GM19193 (cell line): ENCODE data around the gene HEYL.

Experiments used
- POLR2A ChIP-seq: IDR thresholded peaks from 4 replicates; pipeline ENCODE4 v1.6.1; 2011; ENCODE audit not compliant: insufficient read depth, insufficient read length; ENCODE audit errors: extremely low read depth

HEYL gene

GRCh38 chr1:39672551-39672947 lies 33.1 kb upstream of the HEYL start:
- no peak for TF ChIP-seq POLR2A

GRCh38 chr1:39671793-39672550 lies 32.5 kb upstream of the HEYL start, which contains the start of gene NT5C1A:
TSS of gene NT5C1A (minus strand) at chr1:39672107. CDS start at chr1:39672038, 69 bp downstream.
- no peak for TF ChIP-seq POLR2A

- no peak for TF ChIP-seq POLR2A
Measured at GRCh38 chr1:39671433-39671792, 32.0 kb upstream of the HEYL start.

GRCh38 chr1:39670689-39671088 lies 31.2 kb upstream of the HEYL start:
- no peak for TF ChIP-seq POLR2A

- TF ChIP-seq POLR2A = no peak
Measured at GRCh38 chr1:39668894-39669293, 29.5 kb upstream of the HEYL start.

GRCh38 chr1:39668111-39668510 lies 28.7 kb upstream of the HEYL start:
- no peak for TF ChIP-seq POLR2A

- TF ChIP-seq POLR2A = no peak
Measured at GRCh38 chr1:39666772-39667171, 27.3 kb upstream of the HEYL start.

- no peak for TF ChIP-seq POLR2A
Measured at GRCh38 chr1:39663559-39663958, 24.1 kb upstream of the HEYL start.

- no peak for TF ChIP-seq POLR2A
Measured at GRCh38 chr1:39662861-39663260, 23.4 kb upstream of the HEYL start.

- TF ChIP-seq POLR2A = no peak
Measured at GRCh38 chr1:39659538-39659937, 20.1 kb upstream of the HEYL start.

GRCh38 chr1:39659110-39659509 lies 19.7 kb upstream of the HEYL start:
- TF ChIP-seq POLR2A = no peak

- no peak for TF ChIP-seq POLR2A
Measured at GRCh38 chr1:39657923-39658485, 18.6 kb upstream of the HEYL start.

GRCh38 chr1:39657402-39657801 lies 18.0 kb upstream of the HEYL start:
- TF ChIP-seq POLR2A = no peak

- no peak for TF ChIP-seq POLR2A
Measured at GRCh38 chr1:39656391-39656790, 16.9 kb upstream of the HEYL start.

- TF ChIP-seq POLR2A = no peak
Measured at GRCh38 chr1:39655578-39656268, 16.3 kb upstream of the HEYL start.

- TF ChIP-seq POLR2A = no peak
Measured at GRCh38 chr1:39654291-39654690, 14.8 kb upstream of the HEYL start.
